Spinal cord (tissue), 10 donors: Measurements from ENCODE around the gene TTYH3. TPM values are rescaled to one million over a fixed set of nuclear protein-coding genes. Genes with fewer than 3 reads are reported as not detected.

ENCODE experiments used
- DNase-seq, 6 donors: peaks; one replicate each; pipeline versions ENCODE4 v3.0.0 to v3.0.0-alpha.2; 2013 to 2015; ENCODE audit warnings: low spot score in 6 of 6, low read depth in 4 of 6
- H3K27ac ChIP-seq: one replicate; pipeline ENCODE4 v1.5.1; 2013; ENCODE audit warnings: low read depth, low read length, control low read depth
- H3K27me3 ChIP-seq: one replicate; pipeline ENCODE4 v1.6.1; 2013; ENCODE audit warnings: low read length; ENCODE audit not compliant: control insufficient read depth, insufficient read depth
- H3K36me3 ChIP-seq: one replicate; pipeline ENCODE4 v1.6.1; 2013; ENCODE audit warnings: low read length; ENCODE audit not compliant: control insufficient read depth, insufficient read depth
- H3K4me1 ChIP-seq: one replicate; pipeline ENCODE4 v1.6.1; 2013; ENCODE audit warnings: low read length; ENCODE audit not compliant: control insufficient read depth, insufficient read depth
- H3K4me3 ChIP-seq: one replicate; pipeline ENCODE4 v1.5.1; 2013; ENCODE audit warnings: low read depth, low read length, control low read depth
- H3K9me3 ChIP-seq: one replicate; pipeline ENCODE4 v1.6.1; 2013; ENCODE audit warnings: low read length; ENCODE audit not compliant: control insufficient read depth, insufficient read depth
- WGBS: methylation state at CpG from one replicate; pipeline ENCODE4 v1.1.5; 2013; ENCODE audit warnings: missing lambda C conversion rate; ENCODE audit not compliant: insufficient coverage; 5-methylcytosine and 5-hydroxymethylcytosine counted together
- polyA plus RNA-seq, 2 donors: library from polyadenylated mRNA; unstranded; fragments of 120-200 nt; gene quantifications; one replicate each; pipeline ENCODE4 v1.2.1, GENCODE V29; 2013; ENCODE audit not compliant: insufficient read length in 2 of 2
- total RNA-seq, 2 donors: library from RNA; depleted of rRNA in 1 of 2; stranded (reverse); fragments of 120-200 nt in 1 of 2; fragments of >200 nt in 1 of 2; gene quantifications; one replicate each; pipeline versions ENCODE4 v1.2.3 to v1.2.4, GENCODE V29; 2013 to 2014
- donor health status: healthy.

The TTYH3 gene
- total and polyA plus RNA-seq, 4 donors: 26.1 to 218 (median 120) TPM

GRCh38 chr7:2624293-2624886 is 7.4 kb upstream of the TTYH3 start:
- 44% methylated on average over 14 of the region's 18 CpGs for WGBS
- peaks cover 69% of the 10 kb centered on the region for H3K4me1 ChIP-seq
- no peak overlapping the region for H3K4me3 ChIP-seq
- H3K36me3 ChIP-seq: no peaks in the 10 kb centered on the region
- no peak for DNase-seq
- no peaks in the 10 kb centered on the region for H3K27me3 ChIP-seq
- H3K27ac ChIP-seq: no peak overlapping the region
- no peaks in the 10 kb centered on the region for H3K9me3 ChIP-seq

DNA sequence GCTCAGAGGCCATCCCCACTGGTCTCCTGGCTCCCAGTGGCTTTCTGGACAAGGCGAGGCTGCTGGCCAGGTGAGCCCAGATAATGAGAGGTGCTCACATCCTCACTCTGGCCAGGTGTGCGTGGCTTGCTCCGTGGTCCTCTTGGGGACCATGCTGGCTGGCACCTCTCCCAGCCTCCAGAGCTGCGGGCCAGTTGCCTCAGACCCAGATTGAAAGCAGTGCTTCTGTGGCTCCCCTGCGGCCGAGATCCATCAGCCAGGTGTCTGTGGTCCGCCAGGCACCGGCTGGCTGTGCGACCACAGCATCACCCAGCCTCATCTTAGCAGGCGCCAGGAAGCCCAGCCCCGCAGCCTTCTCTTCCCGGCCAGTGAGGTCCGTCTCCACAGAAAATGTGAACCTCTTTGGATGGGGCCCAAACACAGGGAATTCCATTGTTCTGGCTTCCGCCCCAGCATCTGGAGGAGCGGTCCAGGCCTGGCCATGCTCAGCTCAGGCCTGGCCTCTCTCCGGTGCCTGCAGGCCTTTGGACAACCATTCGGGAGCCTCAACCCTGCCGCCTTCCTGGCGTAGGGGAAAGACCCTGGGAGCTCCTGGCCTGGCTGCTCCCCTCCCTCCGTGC is 5.2 kb upstream of the TTYH3 start:
- DNase-seq: no peak
- H3K27me3 ChIP-seq: no peaks in the 10 kb centered on the region
- H3K27ac ChIP-seq: peak overlapping the region; percentile 54
- no peaks in the 10 kb centered on the region for H3K9me3 ChIP-seq
- H3K4me1 ChIP-seq: peaks cover 70% of the 10 kb centered on the region
- no peaks in the 10 kb centered on the region for H3K36me3 ChIP-seq
- 69% methylated on average over 17 of the region's 20 CpGs for WGBS
- H3K4me3 ChIP-seq: no peak overlapping the region

- peaks cover 66% of the 10 kb centered on the region for H3K4me1 ChIP-seq
- peak overlapping the region; percentile 54 for H3K27ac ChIP-seq
Observed at GRCh38 chr7:2627258-2628129, 4.3 kb upstream of the TTYH3 start.

DNA sequence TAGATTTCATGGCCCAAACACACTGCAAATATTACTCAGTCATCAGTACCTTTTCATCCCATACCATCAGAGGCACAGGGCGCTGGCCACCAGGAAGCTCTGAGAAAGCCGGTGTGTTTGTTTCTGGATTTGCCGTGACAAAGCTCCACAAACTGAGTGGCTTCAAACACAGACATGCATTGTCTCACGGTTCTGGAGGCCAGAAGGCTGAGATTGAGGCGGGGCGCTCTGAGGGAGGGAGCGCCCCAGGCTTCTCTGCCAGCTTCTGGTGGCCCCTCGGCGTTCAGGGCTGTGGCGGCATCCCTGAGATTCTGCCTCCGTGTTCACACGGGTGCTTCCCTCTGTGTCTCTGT is 3.7 kb upstream of the TTYH3 start:
- no peak for DNase-seq
- Histone ChIP-seq H3K27ac (no peak overlapping the region), H3K36me3 (peaks cover 4% of the 10 kb centered on the region), H3K4me1 (peaks cover 66% of the 10 kb centered on the region), H3K4me3 (no peak overlapping the region), H3K27me3 (no peaks in the 10 kb centered on the region), H3K9me3 (no peaks in the 10 kb centered on the region)
- 50% methylated on average over 12 of the region's 12 CpGs for WGBS

More at GRCh38 chr7:2627258-2628129, 4.3 kb upstream of the TTYH3 start:
- no peak for DNase-seq
- no peaks in the 10 kb centered on the region for H3K27me3 ChIP-seq
- WGBS: 79% methylated on average over 9 of the region's 9 CpGs
- no peaks in the 10 kb centered on the region for H3K9me3 ChIP-seq
- H3K4me3 ChIP-seq: no peak overlapping the region
- no peaks in the 10 kb centered on the region for H3K36me3 ChIP-seq

- H3K36me3 ChIP-seq: peaks cover 7% of the 10 kb centered on the region
- H3K27ac ChIP-seq: no peak overlapping the region
- WGBS: 94% methylated on average over 5 of the region's 7 CpGs
- H3K4me1 ChIP-seq: peaks cover 66% of the 10 kb centered on the region
- H3K9me3 ChIP-seq: no peaks in the 10 kb centered on the region
- H3K27me3 ChIP-seq: no peaks in the 10 kb centered on the region
- no peak overlapping the region for H3K4me3 ChIP-seq
- DNase-seq: no peak
Observed at GRCh38 chr7:2628891-2629290, 2.9 kb upstream of the TTYH3 start.

GRCh38 chr7:2629746-2630681 is 1.8 kb upstream of the TTYH3 start:
- H3K9me3 ChIP-seq: no peaks in the 10 kb centered on the region
- no peak for DNase-seq
- 72% methylated on average over 18 of the region's 21 CpGs for WGBS
- peaks cover 67% of the 10 kb centered on the region for H3K4me1 ChIP-seq
- H3K4me3 ChIP-seq: no peak overlapping the region
- no peaks in the 10 kb centered on the region for H3K27me3 ChIP-seq
- no peak overlapping the region for H3K27ac ChIP-seq
- peaks cover 17% of the 10 kb centered on the region for H3K36me3 ChIP-seq

GRCh38 chr7:2632733-2633537 is 1.1 kb downstream of the TTYH3 start:
- H3K4me3 ChIP-seq: peak overlapping the region; percentile 73
- peaks cover 79% of the 10 kb centered on the region for H3K4me1 ChIP-seq
- H3K9me3 ChIP-seq: no peaks in the 10 kb centered on the region
- H3K36me3 ChIP-seq: peaks cover 44% of the 10 kb centered on the region
- H3K27me3 ChIP-seq: no peaks in the 10 kb centered on the region
- peak overlapping the region; percentile 89 for H3K27ac ChIP-seq
- peak in 2 of 6 donors; percentile 75 to 76 for DNase-seq
- WGBS: under 1% methylated on average over 34 of the region's 35 CpGs

DNA sequence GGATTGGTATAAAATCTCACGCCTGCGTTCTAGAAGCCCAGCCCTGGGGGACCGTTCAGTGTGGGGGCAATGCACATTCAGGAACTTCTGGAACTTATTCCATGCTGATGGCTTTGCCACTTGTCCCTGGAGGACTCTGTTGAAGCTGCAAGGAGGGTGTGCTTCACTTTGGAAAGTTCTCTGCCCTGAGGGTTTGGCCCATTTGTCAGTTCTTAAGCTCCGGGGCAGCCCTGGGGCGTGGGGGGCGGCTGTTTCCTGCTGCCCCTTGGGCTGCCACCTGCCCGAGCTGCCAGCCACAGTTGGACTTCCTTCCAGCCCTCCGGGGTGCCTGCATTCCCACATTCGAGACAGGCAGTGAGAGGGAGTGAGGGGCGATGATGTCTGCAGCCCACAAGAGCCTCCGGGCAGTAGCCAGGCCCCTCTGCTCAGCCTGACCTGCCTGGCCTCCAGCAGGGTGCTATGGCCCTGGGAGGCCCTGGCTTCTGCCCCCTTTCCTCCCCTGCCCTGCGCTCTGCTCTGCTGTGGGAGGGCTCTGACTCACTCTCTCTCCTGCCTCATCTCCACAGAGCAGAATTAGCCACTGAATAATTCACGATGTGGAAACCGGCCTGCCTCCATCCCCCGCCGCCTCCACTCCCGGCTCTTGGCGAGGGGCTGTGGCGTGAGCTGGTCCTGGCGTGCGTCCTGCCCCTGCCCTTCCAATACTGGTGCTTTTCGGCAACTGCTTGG is 1.9 kb downstream of the TTYH3 start:
- Histone ChIP-seq H3K27ac (peak overlapping the region; percentile 89), H3K36me3 (peaks cover 52% of the 10 kb centered on the region), H3K9me3 (no peaks in the 10 kb centered on the region), H3K4me3 (peak overlapping the region; percentile 73), H3K4me1 (peaks cover 82% of the 10 kb centered on the region), H3K27me3 (no peaks in the 10 kb centered on the region)
- WGBS: 12% methylated on average over 20 of the region's 22 CpGs
- peak in 2 of 6 donors; percentile 68 to 74 for DNase-seq
